HG03103 (cell line): ENCODE measurements around the gene ALG2.
A peak's percentile ranks its signal among the peaks of the same experiment; 100 is the strongest.

ENCODE experiments used
- ATAC-seq: cut with Tn5 transposase; IDR thresholded peaks from one replicate; pipeline ENCODE4 v1.9.1; 2021; ENCODE audit warnings: low read depth; ENCODE audit not compliant: unreplicated experiment

Gene ALG2

GRCh38 chr9:99221621-99222415 lies at the start of gene ALG2, which contains the start of gene SEC61B:
ALG2 (minus strand) TSS chr9:99221942; CDS start chr9:99221894, 48 bp downstream.
SEC61B (plus strand) TSS chr9:99222282; CDS start chr9:99222364, 82 bp downstream.
- ATAC-seq: peak; percentile 90

GRCh38 chr9:99270491-99270890 lies 48.7 kb upstream of the ALG2 start:
- ATAC-seq: no peak

- ATAC-seq: no peak
Measured at GRCh38 chr9:99269416-99269815, 47.7 kb upstream of the ALG2 start.

GRCh38 chr9:99266255-99267023 lies 44.7 kb upstream of the ALG2 start:
- peak; percentile 56 for ATAC-seq

GRCh38 chr9:99265691-99266090 lies 43.9 kb upstream of the ALG2 start:
- no peak for ATAC-seq

- ATAC-seq: no peak
Measured at GRCh38 chr9:99264070-99264680, 42.4 kb upstream of the ALG2 start.

- ATAC-seq: no peak
Measured at GRCh38 chr9:99262949-99263418, 41.2 kb upstream of the ALG2 start.

GRCh38 chr9:99261923-99262322 lies 40.2 kb upstream of the ALG2 start:
- no peak for ATAC-seq

GRCh38 chr9:99259231-99259918 lies 37.6 kb upstream of the ALG2 start:
- peak; percentile 59 for ATAC-seq

GRCh38 chr9:99257723-99258389 lies 36.1 kb upstream of the ALG2 start:
- no peak for ATAC-seq

- ATAC-seq: no peak
Measured at GRCh38 chr9:99255651-99256050, 33.9 kb upstream of the ALG2 start.

- peak; percentile 76 for ATAC-seq
Measured at GRCh38 chr9:99253772-99254431, 32.2 kb upstream of the ALG2 start.

GRCh38 chr9:99253134-99253533 lies 31.4 kb upstream of the ALG2 start:
- ATAC-seq: no peak

GRCh38 chr9:99251157-99251556 lies 29.4 kb upstream of the ALG2 start:
- ATAC-seq: no peak

GRCh38 chr9:99249619-99250018 lies 27.9 kb upstream of the ALG2 start:
- no peak for ATAC-seq

- ATAC-seq: peak; percentile 93
Measured at GRCh38 chr9:99244344-99245260, 22.9 kb upstream of the ALG2 start.

- ATAC-seq: no peak
Measured at GRCh38 chr9:99241106-99241505, 19.4 kb upstream of the ALG2 start.

- ATAC-seq: no peak
Measured at GRCh38 chr9:99239341-99240060, 17.8 kb upstream of the ALG2 start.
